ENCODE results near the gene ETAA1. TPM values are rescaled to one million over a fixed set of nuclear protein-coding genes. Genes with fewer than 3 reads are reported as not detected.
A peak's percentile ranks its signal among the peaks of the same experiment; 100 is the strongest.

ETAA1 gene
- total and polyA plus RNA-seq, 2 of the 13 experiments (the other 11 are each of a cell fraction or from before 2014, with no cell fraction given): 9.1 to 16.2 TPM

- TF ChIP-seq U2AF1 (optimal IDR thresholded peaks at IDR 0.05; ENCODE audit: low read depth, low read length): peak; percentile 61
- TF ChIP-seq ZNF136 (CRISPR knock-in tag; IDR thresholded peaks at IDR 0.05; ENCODE audit: low read depth): peak; percentile 44; the same call in 1 of the 2 replicates
- TF ChIP-seq HDAC6 (IDR thresholded peaks at IDR 0.05; ENCODE audit: low read depth, low read length): no peak
- TF ChIP-seq RBAK (CRISPR knock-in tag; IDR thresholded peaks at IDR 0.05): no peak; the same call in 1 of the 2 replicates
- peak; percentile 69; the same call in 1 of the 2 replicates for TF ChIP-seq ZFP82 (CRISPR knock-in tag; IDR thresholded peaks at IDR 0.05; ENCODE audit: borderline replicate concordance)
- TF ChIP-seq, protein P1, sequence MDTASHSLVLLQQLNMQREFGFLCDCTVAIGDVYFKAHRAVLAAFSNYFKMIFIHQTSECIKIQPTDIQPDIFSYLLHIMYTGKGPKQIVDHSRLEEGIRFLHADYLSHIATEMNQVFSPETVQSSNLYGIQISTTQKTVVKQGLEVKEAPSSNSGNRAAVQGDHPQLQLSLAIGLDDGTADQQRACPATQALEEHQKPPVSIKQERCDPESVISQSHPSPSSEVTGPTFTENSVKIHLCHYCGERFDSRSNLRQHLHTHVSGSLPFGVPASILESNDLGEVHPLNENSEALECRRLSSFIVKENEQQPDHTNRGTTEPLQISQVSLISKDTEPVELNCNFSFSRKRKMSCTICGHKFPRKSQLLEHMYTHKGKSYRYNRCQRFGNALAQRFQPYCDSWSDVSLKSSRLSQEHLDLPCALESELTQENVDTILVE (CRISPR knock-in tag; IDR thresholded peaks at IDR 0.05): peak; percentile 67; the same call in 1 of the 2 replicates
- TF ChIP-seq, protein P2, sequence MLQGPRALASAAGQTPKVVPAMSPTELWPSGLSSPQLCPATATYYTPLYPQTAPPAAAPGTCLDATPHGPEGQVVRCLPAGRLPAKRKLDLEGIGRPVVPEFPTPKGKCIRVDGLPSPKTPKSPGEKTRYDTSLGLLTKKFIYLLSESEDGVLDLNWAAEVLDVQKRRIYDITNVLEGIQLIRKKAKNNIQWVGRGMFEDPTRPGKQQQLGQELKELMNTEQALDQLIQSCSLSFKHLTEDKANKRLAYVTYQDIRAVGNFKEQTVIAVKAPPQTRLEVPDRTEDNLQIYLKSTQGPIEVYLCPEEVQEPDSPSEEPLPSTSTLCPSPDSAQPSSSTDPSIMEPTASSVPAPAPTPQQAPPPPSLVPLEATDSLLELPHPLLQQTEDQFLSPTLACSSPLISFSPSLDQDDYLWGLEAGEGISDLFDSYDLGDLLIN (CRISPR knock-in tag; IDR thresholded peaks at IDR 0.05; ENCODE audit: borderline replicate concordance): no peak
- peak; percentile 49 for TF ChIP-seq IKZF4 (CRISPR knock-in tag; IDR thresholded peaks at IDR 0.05; ENCODE audit: borderline replicate concordance, low read depth, not compliant biosample characterization)
- peak; percentile 76; the same call in 1 of the 2 replicates for TF ChIP-seq ZMAT3 (CRISPR knock-in tag; conservative IDR thresholded peaks at IDR 0.05)
- no peak for TF ChIP-seq ZBTB49 (CRISPR knock-in tag; IDR thresholded peaks at IDR 0.05; ENCODE audit: borderline replicate concordance)
- peak; percentile 77; the same call in 1 of the 2 replicates for TF ChIP-seq ZNF710 (CRISPR knock-in tag; IDR thresholded peaks at IDR 0.05; ENCODE audit: borderline replicate concordance)
- 0 out of 2 replicates have a peak, but pooled peaks have one; percentile 17 for TF ChIP-seq ZNF143 (CRISPR knock-in tag; IDR thresholded peaks at IDR 0.05)
- TF ChIP-seq CENPT (CRISPR knock-in tag; IDR thresholded peaks at IDR 0.05; ENCODE audit: low read depth): no peak
- peak; percentile 82 for TF ChIP-seq PHF21A (CRISPR knock-in tag; IDR thresholded peaks at IDR 0.05)
- TF ChIP-seq AKNA (CRISPR knock-in tag; IDR thresholded peaks at IDR 0.05; ENCODE audit: borderline replicate concordance): no peak
Measured at GRCh38 chr2:67397143-67397986, at the start of gene ETAA1 (continued).

Measured in HepG2 (cell line).